ENCODE results near the gene FAM193B.
"Not testable (repeated sequence)": the region's sequence is repeated elsewhere in the genome, so short reads cannot be mapped to it uniquely, and the experiment has no call there.

GRCh38 chr5:177485753-177486152 lies 68.6 kb downstream of the FAM193B start:
- not testable (repeated sequence) for TF ChIP-seq CTCF (IDR thresholded peaks at IDR 0.05; ENCODE audit: insufficient read depth, low read length, poor library complexity, severe bottlenecking); EZH2phosphoT487 (conservative IDR thresholded peaks at IDR 0.05; ENCODE audit: low read length)
